Measurements from ENCODE around the gene BRF1. TPM values are rescaled to one million over a fixed set of nuclear protein-coding genes. Genes with fewer than 3 reads are reported as not detected.

Gene BRF1
- total RNA-seq, 6 experiments from 2014 or later, result 13.1 to 17.8 (median 16.2) TPM

GRCh38 chr14:105211086-105211757 is 89.6 kb downstream of the BRF1 start:
- no peak for TF ChIP-seq CTCF (IDR thresholded peaks at IDR 0.05)
- no peak for TF ChIP-seq POLR2A (IDR thresholded peaks at IDR 0.05)
- no CpG with 5 or more reads among the region's 23 CpGs for WGBS (ENCODE audit: insufficient coverage, low coverage, low lambda C conversion rate, missing lambda C conversion rate)
- Histone ChIP-seq H3K9me3 (no peaks in the 10 kb centered on the region), H3K36me3 (peaks cover 0 to 8% (median 0%) of the 10 kb centered on the region in 4 donors), H3K27me3 (no peaks in the 10 kb centered on the region), H3K4me1 (no peaks in the 10 kb centered on the region), H3K27ac (no peak overlapping the region), H3K4me3 (no peak overlapping the region)
- intact Hi-C loops (cut with DNase I), result loop anchor here in 1 of 2 donors (10.0 kb wide), 1 partner anchor 54 kb away; no protein-coding TSS in a partner anchor
- no peak for ATAC-seq
- DNase-seq, result no peak

GRCh38 chr14:105210266-105211025 is 90.4 kb downstream of the BRF1 start:
- Histone ChIP-seq H3K27me3 (no peaks in the 10 kb centered on the region), H3K9me3 (no peaks in the 10 kb centered on the region), H3K4me1 (peaks cover 0 to 6% (median 2%) of the 10 kb centered on the region in 4 donors), H3K4me3 (no peak overlapping the region), H3K36me3 (peaks cover 0 to 8% (median 0%) of the 10 kb centered on the region in 4 donors), H3K27ac (no peak overlapping the region)
- ATAC-seq (no peak), DNase-seq (no peak)
- 91% methylated on average over 6 of the region's 30 CpGs for WGBS (ENCODE audit: insufficient coverage, low coverage, low lambda C conversion rate, missing lambda C conversion rate)
- intact Hi-C loops (cut with DNase I), result loop anchor here in 1 of 2 donors (10.0 kb wide), 1 partner anchor 54 kb away; no protein-coding TSS in a partner anchor
- TF ChIP-seq POLR2A (IDR thresholded peaks at IDR 0.05) (no peak), CTCF (IDR thresholded peaks at IDR 0.05) (no peak)

- Histone ChIP-seq H3K27ac (no peak overlapping the region), H3K9me3 (no peaks in the 10 kb centered on the region), H3K36me3 (peaks cover 0 to 8% (median 0%) of the 10 kb centered on the region in 4 donors), H3K4me1 (peaks cover 0 to 13% (median 5%) of the 10 kb centered on the region in 4 donors), H3K27me3 (no peaks in the 10 kb centered on the region), H3K4me3 (no peak overlapping the region)
- WGBS (ENCODE audit: insufficient coverage, low coverage, low lambda C conversion rate, missing lambda C conversion rate), result 100% methylated on average over 4 of the region's 16 CpGs
- TF ChIP-seq CTCF (IDR thresholded peaks at IDR 0.05) (no peak), POLR2A (IDR thresholded peaks at IDR 0.05) (no peak)
- ATAC-seq (no peak), DNase-seq (no peak)
- intact Hi-C loops (cut with DNase I), result loop anchor here (10.0 kb wide), 2 partner anchors 55 to 75 kb away; no protein-coding TSS in a partner anchor
These were observed 91.2 kb downstream of the BRF1 start for GRCh38 chr14:105209646-105210045.

GRCh38 chr14:105209091-105209490 is 91.7 kb downstream of the BRF1 start:
- TF ChIP-seq CTCF (IDR thresholded peaks at IDR 0.05) (no peak), POLR2A (IDR thresholded peaks at IDR 0.05) (no peak)
- Histone ChIP-seq H3K27me3 (no peaks in the 10 kb centered on the region), H3K9me3 (no peaks in the 10 kb centered on the region), H3K4me1 (peaks cover 0 to 16% (median 7%) of the 10 kb centered on the region in 4 donors), H3K27ac (no peak overlapping the region), H3K36me3 (peaks cover 0 to 8% (median 0%) of the 10 kb centered on the region in 4 donors), H3K4me3 (no peak overlapping the region)
- WGBS (ENCODE audit: insufficient coverage, low coverage, low lambda C conversion rate, missing lambda C conversion rate), result no CpG with 5 or more reads among the region's 8 CpGs
- ATAC-seq (no peak), DNase-seq (no peak)
- intact Hi-C loops (cut with DNase I), result loop anchor here in 1 of 2 donors (10.0 kb wide), 1 partner anchor 76 kb away; no protein-coding TSS in a partner anchor

All from right lobe of liver (tissue), 6 donors.